Suppressor macrophage treated with lipopolysaccharide for 4 hours (primary cell): ENCODE measurements around the gene INVS.
"Not testable (repeated sequence)": the region's sequence is repeated elsewhere in the genome, so short reads cannot be mapped to it uniquely, and the experiment has no call there.

Experiments
- DNase-seq: peaks from one replicate; pipeline ENCODE4 v3.0.0-alpha.2; 2020

INVS gene

GRCh38 chr9:100083448-100084127, 15.5 kb upstream of the INVS start:
- DNase-seq: no peak

GRCh38 chr9:100084128-100084453, 15.0 kb upstream of the INVS start:
- no peak for DNase-seq

- DNase-seq: no peak
Observed at GRCh38 chr9:100084734-100085133, 14.3 kb upstream of the INVS start.

- DNase-seq: no peak
Observed at GRCh38 chr9:100086097-100086635, 12.9 kb upstream of the INVS start.

GRCh38 chr9:100087218-100087617, 11.8 kb upstream of the INVS start:
- no peak for DNase-seq

GRCh38 chr9:100088202-100088601, 10.8 kb upstream of the INVS start:
- no peak for DNase-seq

- no peak for DNase-seq
Observed at GRCh38 chr9:100090880-100091279, 8.2 kb upstream of the INVS start.

- DNase-seq: no peak
Observed at GRCh38 chr9:100091650-100092049, 7.4 kb upstream of the INVS start.

- no peak for DNase-seq
Observed at GRCh38 chr9:100092066-100092465, 7.0 kb upstream of the INVS start.

- not testable (repeated sequence) for DNase-seq
Observed at GRCh38 chr9:100094411-100094810, 4.6 kb upstream of the INVS start.

GRCh38 chr9:100096378-100096916, 2.6 kb upstream of the INVS start:
- no peak for DNase-seq

GRCh38 chr9:100098046-100098886, 777 bp upstream of the INVS start:
- peak; percentile 85 for DNase-seq

GRCh38 chr9:100099722-100100042, 639 bp downstream of the INVS start:
- DNase-seq: peak; percentile 3

GRCh38 chr9:100100146-100100667, 1.2 kb downstream of the INVS start:
- no peak for DNase-seq

GRCh38 chr9:100101608-100102007, 2.6 kb downstream of the INVS start:
- DNase-seq: no peak

GRCh38 chr9:100104314-100104713, 5.3 kb downstream of the INVS start:
- no peak for DNase-seq

GRCh38 chr9:100105861-100106260, 6.8 kb downstream of the INVS start:
- DNase-seq: no peak

- no peak for DNase-seq
Observed at GRCh38 chr9:100106616-100107015, 7.6 kb downstream of the INVS start.

GRCh38 chr9:100108559-100108958, 9.5 kb downstream of the INVS start:
- DNase-seq: no peak

- peak; percentile 61 for DNase-seq
Observed at GRCh38 chr9:100111235-100111634, 12.2 kb downstream of the INVS start.

- no peak for DNase-seq
Observed at GRCh38 chr9:100112677-100113336, 13.8 kb downstream of the INVS start.

- no peak for DNase-seq
Observed at GRCh38 chr9:100117316-100117715, 18.3 kb downstream of the INVS start.

GRCh38 chr9:100120286-100120685, 21.2 kb downstream of the INVS start:
- DNase-seq: no peak
